DMS53 (cell line): ENCODE results near the gene KCTD20.

Experiments used
- DNase-seq: peaks from one replicate; lab custom pipeline; 2025; lab: John Stamatoyannopoulos, UW

KCTD20 gene

GRCh38 chr6:36493859-36494258 is 51.1 kb downstream of the KCTD20 start:
- DNase-seq = no peak

- no peak for DNase-seq
Measured at GRCh38 chr6:36495086-36495485, 52.3 kb downstream of the KCTD20 start.

GRCh38 chr6:36499918-36500317 is 57.1 kb downstream of the KCTD20 start:
- DNase-seq = no peak

- no peak for DNase-seq
Measured at GRCh38 chr6:36501686-36502085, 58.9 kb downstream of the KCTD20 start.

GRCh38 chr6:36504181-36504580 is 61.4 kb downstream of the KCTD20 start:
- DNase-seq = no peak

GRCh38 chr6:36504982-36505381 is 62.2 kb downstream of the KCTD20 start:
- DNase-seq = no peak

- DNase-seq = no peak
Measured at GRCh38 chr6:36505744-36506534, 63.1 kb downstream of the KCTD20 start.

GRCh38 chr6:36506611-36507010 is 63.8 kb downstream of the KCTD20 start:
- no peak for DNase-seq

- DNase-seq = no peak
Measured at GRCh38 chr6:36508532-36508931, 65.7 kb downstream of the KCTD20 start.

- no peak for DNase-seq
Measured at GRCh38 chr6:36510365-36510764, 67.6 kb downstream of the KCTD20 start.

GRCh38 chr6:36514554-36515456 is 72.0 kb downstream of the KCTD20 start:
- no peak for DNase-seq

- no peak for DNase-seq
Measured at GRCh38 chr6:36515844-36516243, 73.0 kb downstream of the KCTD20 start.

GRCh38 chr6:36516559-36516958 is 73.8 kb downstream of the KCTD20 start:
- DNase-seq = no peak

- DNase-seq = no peak
Measured at GRCh38 chr6:36516988-36517387, 74.2 kb downstream of the KCTD20 start.

- no peak for DNase-seq
Measured at GRCh38 chr6:36517408-36517807, 74.6 kb downstream of the KCTD20 start.

GRCh38 chr6:36519352-36519751 is 76.6 kb downstream of the KCTD20 start:
- DNase-seq = peak; percentile 16

GRCh38 chr6:36523451-36523850 is 80.7 kb downstream of the KCTD20 start:
- DNase-seq = no peak

GRCh38 chr6:36523936-36524499 is 81.2 kb downstream of the KCTD20 start:
- DNase-seq = peak; percentile 7

- no peak for DNase-seq
Measured at GRCh38 chr6:36524871-36525270, 82.1 kb downstream of the KCTD20 start.

- DNase-seq = no peak
Measured at GRCh38 chr6:36525346-36525745, 82.5 kb downstream of the KCTD20 start.

GRCh38 chr6:36526066-36526465 is 83.3 kb downstream of the KCTD20 start:
- no peak for DNase-seq

GRCh38 chr6:36533321-36533720 is 90.5 kb downstream of the KCTD20 start:
- DNase-seq = no peak
